ENCODE results near the gene PNN.
"Not testable (repeated sequence)": the region's sequence is repeated elsewhere in the genome, so short reads cannot be mapped to it uniquely, and the experiment has no call there.

The PNN gene

GRCh38 chr14:39181693-39182047 lies 6.6 kb downstream of the PNN start:
- no peak for DNase-seq

GRCh38 chr14:39182770-39183684 lies 8.0 kb downstream of the PNN start:
- no peak for DNase-seq

GRCh38 chr14:39183685-39184003 lies 8.6 kb downstream of the PNN start:
- not testable (repeated sequence) for DNase-seq

- no peak for DNase-seq
Measured at GRCh38 chr14:39184628-39185255, 9.7 kb downstream of the PNN start.

GRCh38 chr14:39185256-39186049 lies 10.4 kb downstream of the PNN start:
- no peak for DNase-seq

- no peak for DNase-seq
Measured at GRCh38 chr14:39186941-39187525, 12.0 kb downstream of the PNN start.

GRCh38 chr14:39203659-39204606 lies 28.9 kb downstream of the PNN start:
- DNase-seq, result no peak

- not testable (repeated sequence) for DNase-seq
Measured at GRCh38 chr14:39207430-39207829, 32.4 kb downstream of the PNN start.

GRCh38 chr14:39211109-39211741 lies 36.2 kb downstream of the PNN start:
- no peak for DNase-seq

GRCh38 chr14:39212034-39212433 lies 37.0 kb downstream of the PNN start:
- DNase-seq, result no peak

- no peak for DNase-seq
Measured at GRCh38 chr14:39212693-39213092, 37.6 kb downstream of the PNN start.

- DNase-seq, result no peak
Measured at GRCh38 chr14:39217214-39217879, 42.3 kb downstream of the PNN start.

GRCh38 chr14:39218171-39218769 lies 43.2 kb downstream of the PNN start:
- DNase-seq, result no peak

- no peak for DNase-seq
Measured at GRCh38 chr14:39219075-39219499, 44.0 kb downstream of the PNN start.

GRCh38 chr14:39220473-39220872 lies 45.4 kb downstream of the PNN start:
- not testable (repeated sequence) for DNase-seq

GRCh38 chr14:39228044-39228443 lies 53.0 kb downstream of the PNN start:
- DNase-seq, result no peak

GRCh38 chr14:39228509-39229221 lies 53.6 kb downstream of the PNN start:
- DNase-seq, result no peak

- no peak for DNase-seq
Measured at GRCh38 chr14:39229222-39229543, 54.1 kb downstream of the PNN start.

GRCh38 chr14:39229601-39230110 lies 54.6 kb downstream of the PNN start:
- DNase-seq, result no peak
